ENCODE data around the gene CDC16. TPM values are rescaled to one million over a fixed set of nuclear protein-coding genes. Genes with fewer than 3 reads are reported as not detected.

Gene CDC16
- total RNA-seq, 2 donors from 2014 or later = 60.5 to 88.0 TPM

GRCh38 chr13:114304346-114305034 is 69.8 kb downstream of the CDC16 start:
- ATAC-seq = no peak
- Mint-ChIP-seq H3K27ac (no peak overlapping the region), H3K4me3 (no peak overlapping the region), H3K9me3 (no peaks in the 10 kb centered on the region), H3K27me3 (no peaks in the 10 kb centered on the region), H3K36me3 (peaks cover 7% of the 10 kb centered on the region), H3K4me1 (ENCODE audit: low read depth in 2 of 2) (no peaks in the 10 kb centered on the region)
- DNase-seq (ENCODE audit: low spot score) = no peak

GRCh38 chr13:114309086-114309485 is 74.4 kb downstream of the CDC16 start:
- Mint-ChIP-seq H3K36me3 (no peaks in the 10 kb centered on the region), H3K4me1 (ENCODE audit: low read depth in 2 of 2) (peaks cover 10 to 14% of the 10 kb centered on the region in 2 donors), H3K4me3 (no peak overlapping the region), H3K27me3 (no peaks in the 10 kb centered on the region), H3K9me3 (no peaks in the 10 kb centered on the region), H3K27ac (no peak overlapping the region)
- DNase-seq (ENCODE audit: low spot score) (no peak), ATAC-seq (no peak)

- no peak overlapping the region for H3K27ac Mint-ChIP-seq
- no peaks in the 10 kb centered on the region for H3K9me3 Mint-ChIP-seq
- no peak overlapping the region for H3K4me3 Mint-ChIP-seq
- no peaks in the 10 kb centered on the region for H3K36me3 Mint-ChIP-seq
- DNase-seq (ENCODE audit: low spot score) = no peak
- H3K4me1 Mint-ChIP-seq (ENCODE audit: low read depth in 2 of 2) = peaks cover 12 to 17% of the 10 kb centered on the region in 2 donors
- no peaks in the 10 kb centered on the region for H3K27me3 Mint-ChIP-seq
- ATAC-seq = no peak
Measured at GRCh38 chr13:114309806-114310410, 75.2 kb downstream of the CDC16 start.

- DNase-seq (ENCODE audit: low spot score) (no peak), ATAC-seq (no peak)
- Mint-ChIP-seq H3K9me3 (no peaks in the 10 kb centered on the region), H3K36me3 (no peaks in the 10 kb centered on the region), H3K27ac (no peak overlapping the region), H3K4me3 (no peak overlapping the region), H3K4me1 (ENCODE audit: low read depth in 2 of 2) (peaks cover 18 to 24% of the 10 kb centered on the region in 2 donors), H3K27me3 (no peaks in the 10 kb centered on the region)
Measured at GRCh38 chr13:114310956-114311355, 76.3 kb downstream of the CDC16 start.

- Mint-ChIP-seq H3K4me3 (no peak overlapping the region), H3K4me1 (ENCODE audit: low read depth in 2 of 2) (peaks cover 18 to 24% of the 10 kb centered on the region in 2 donors), H3K36me3 (no peaks in the 10 kb centered on the region), H3K9me3 (no peaks in the 10 kb centered on the region), H3K27ac (no peak overlapping the region), H3K27me3 (no peaks in the 10 kb centered on the region)
- ATAC-seq = no peak
- no peak for DNase-seq (ENCODE audit: low spot score)
Measured at GRCh38 chr13:114311387-114311786, 76.7 kb downstream of the CDC16 start.

GRCh38 chr13:114311908-114312307 is 77.2 kb downstream of the CDC16 start:
- no peak for DNase-seq (ENCODE audit: low spot score)
- no peaks in the 10 kb centered on the region for H3K27me3 Mint-ChIP-seq
- no peaks in the 10 kb centered on the region for H3K9me3 Mint-ChIP-seq
- H3K4me1 Mint-ChIP-seq (ENCODE audit: low read depth in 2 of 2) = peaks cover 18 to 24% of the 10 kb centered on the region in 2 donors
- no peak overlapping the region for H3K4me3 Mint-ChIP-seq
- no peak overlapping the region for H3K27ac Mint-ChIP-seq
- no peak for ATAC-seq
- H3K36me3 Mint-ChIP-seq = no peaks in the 10 kb centered on the region

- Mint-ChIP-seq H3K27me3 (no peaks in the 10 kb centered on the region), H3K9me3 (no peaks in the 10 kb centered on the region), H3K27ac (peak overlapping the region; percentile 90 to 97), H3K4me1 (ENCODE audit: low read depth in 2 of 2) (peaks cover 18 to 24% of the 10 kb centered on the region in 2 donors), H3K4me3 (peak overlapping the region; percentile 80), H3K36me3 (no peaks in the 10 kb centered on the region)
- ATAC-seq (no peak), DNase-seq (ENCODE audit: low spot score) (no peak)
Measured at GRCh38 chr13:114313061-114313860, 78.6 kb downstream of the CDC16 start.

GRCh38 chr13:114314074-114314912 is 79.6 kb downstream of the CDC16 start, which contains the start of gene CHAMP1:
TSS of gene CHAMP1 (plus strand) at chr13:114314503. CDS start at chr13:114323843, 9,340 bp downstream.
- Mint-ChIP-seq H3K9me3 (no peaks in the 10 kb centered on the region), H3K36me3 (no peaks in the 10 kb centered on the region), H3K4me1 (ENCODE audit: low read depth in 2 of 2) (peaks cover 23 to 32% of the 10 kb centered on the region in 2 donors), H3K27ac (peak within 1 kb of the TSS; percentile 90 to 97), H3K27me3 (no peaks in the 10 kb centered on the region), H3K4me3 (peak within 1 kb of the TSS; percentile 80)
- peak; percentile 95 to 96 for ATAC-seq
- DNase-seq (ENCODE audit: low spot score) = peak; percentile 96

GRCh38 chr13:114315074-114315785 is 80.5 kb downstream of the CDC16 start:
- no peak for ATAC-seq
- Mint-ChIP-seq H3K4me3 (peak overlapping the region; percentile 80), H3K27ac (peak overlapping the region; percentile 10 to 33), H3K36me3 (no peaks in the 10 kb centered on the region), H3K4me1 (ENCODE audit: low read depth in 2 of 2) (peaks cover 30 to 41% of the 10 kb centered on the region in 2 donors), H3K9me3 (no peaks in the 10 kb centered on the region), H3K27me3 (no peaks in the 10 kb centered on the region)
- DNase-seq (ENCODE audit: low spot score) = no peak

GRCh38 chr13:114318624-114319023 is 83.9 kb downstream of the CDC16 start:
- H3K4me1 Mint-ChIP-seq (ENCODE audit: low read depth in 2 of 2) = peaks cover 26 to 35% of the 10 kb centered on the region in 2 donors
- no peaks in the 10 kb centered on the region for H3K9me3 Mint-ChIP-seq
- peaks cover 7% of the 10 kb centered on the region for H3K36me3 Mint-ChIP-seq
- DNase-seq (ENCODE audit: low spot score) = no peak
- no peaks in the 10 kb centered on the region for H3K27me3 Mint-ChIP-seq
- H3K27ac Mint-ChIP-seq = no peak overlapping the region
- no peak for ATAC-seq
- H3K4me3 Mint-ChIP-seq = no peak overlapping the region

- peaks cover 26 to 39% of the 10 kb centered on the region in 2 donors for H3K4me1 Mint-ChIP-seq (ENCODE audit: low read depth in 2 of 2)
- H3K36me3 Mint-ChIP-seq = peaks cover 16% of the 10 kb centered on the region
- H3K9me3 Mint-ChIP-seq = no peaks in the 10 kb centered on the region
- DNase-seq (ENCODE audit: low spot score) = no peak
- no peak for ATAC-seq
- H3K4me3 Mint-ChIP-seq = no peak overlapping the region
- no peaks in the 10 kb centered on the region for H3K27me3 Mint-ChIP-seq
- H3K27ac Mint-ChIP-seq = peak overlapping the region in 1 of 2 donors; percentile 3
Measured at GRCh38 chr13:114319441-114319913, 84.8 kb downstream of the CDC16 start.

GRCh38 chr13:114320065-114320464 is 85.4 kb downstream of the CDC16 start:
- ATAC-seq (no peak), DNase-seq (ENCODE audit: low spot score) (no peak)
- Mint-ChIP-seq H3K9me3 (no peaks in the 10 kb centered on the region), H3K4me1 (ENCODE audit: low read depth in 2 of 2) (peaks cover 22 to 35% of the 10 kb centered on the region in 2 donors), H3K4me3 (no peak overlapping the region), H3K27ac (no peak overlapping the region), H3K36me3 (peaks cover 17% of the 10 kb centered on the region), H3K27me3 (no peaks in the 10 kb centered on the region)

All from natural killer cell treated with Interleukin-12 subunit alpha and Interleukin-12 subunit beta and Interleukin-15 and Interleukin-18, amount 100 ng/mL, for 72 hours (primary cell).